Measurements from ENCODE around the gene SYT1.

DNA sequence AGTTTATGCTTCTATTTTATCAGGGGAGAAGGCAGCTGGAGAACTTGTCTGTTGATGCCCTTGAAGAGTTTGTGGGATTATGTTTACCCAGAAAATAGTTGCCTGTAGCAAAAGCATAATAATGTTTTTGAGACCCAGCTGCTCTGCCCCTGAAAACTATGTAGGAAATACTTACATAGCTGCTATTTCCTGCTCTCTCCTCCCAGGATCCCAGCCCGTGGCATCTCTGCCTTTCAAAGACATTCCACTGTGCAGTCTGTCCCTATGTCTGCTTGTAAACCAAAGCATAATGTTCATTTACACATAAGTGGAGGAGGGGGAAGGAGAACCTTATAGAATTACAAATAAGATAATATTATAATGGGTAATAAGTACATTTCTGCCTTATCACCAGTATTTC lies 198.7 kb downstream of the SYT1 start:
- TF ChIP-seq, protein P1, sequence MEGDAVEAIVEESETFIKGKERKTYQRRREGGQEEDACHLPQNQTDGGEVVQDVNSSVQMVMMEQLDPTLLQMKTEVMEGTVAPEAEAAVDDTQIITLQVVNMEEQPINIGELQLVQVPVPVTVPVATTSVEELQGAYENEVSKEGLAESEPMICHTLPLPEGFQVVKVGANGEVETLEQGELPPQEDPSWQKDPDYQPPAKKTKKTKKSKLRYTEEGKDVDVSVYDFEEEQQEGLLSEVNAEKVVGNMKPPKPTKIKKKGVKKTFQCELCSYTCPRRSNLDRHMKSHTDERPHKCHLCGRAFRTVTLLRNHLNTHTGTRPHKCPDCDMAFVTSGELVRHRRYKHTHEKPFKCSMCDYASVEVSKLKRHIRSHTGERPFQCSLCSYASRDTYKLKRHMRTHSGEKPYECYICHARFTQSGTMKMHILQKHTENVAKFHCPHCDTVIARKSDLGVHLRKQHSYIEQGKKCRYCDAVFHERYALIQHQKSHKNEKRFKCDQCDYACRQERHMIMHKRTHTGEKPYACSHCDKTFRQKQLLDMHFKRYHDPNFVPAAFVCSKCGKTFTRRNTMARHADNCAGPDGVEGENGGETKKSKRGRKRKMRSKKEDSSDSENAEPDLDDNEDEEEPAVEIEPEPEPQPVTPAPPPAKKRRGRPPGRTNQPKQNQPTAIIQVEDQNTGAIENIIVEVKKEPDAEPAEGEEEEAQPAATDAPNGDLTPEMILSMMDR (IDR thresholded peaks at IDR 0.05) = no peak
- no peak for TF ChIP-seq EZH2 (IDR thresholded peaks at IDR 0.05; ENCODE audit: borderline replicate concordance, insufficient read depth, low read depth, low read length, poor library complexity, severe bottlenecking)

Data from B cell (primary cell).